Activated T-cell treated with anti-CD3 and anti-CD28 coated beads, Interleukin-2, amount 50 U/mL, for 72 hours (primary cell): Measurements from ENCODE around the gene DDAH1. TPM values are rescaled to one million over a fixed set of nuclear protein-coding genes. Genes with fewer than 3 reads are reported as not detected.
"Not testable (repeated sequence)": the region's sequence is repeated elsewhere in the genome, so short reads cannot be mapped to it uniquely, and the experiment has no call there.

ENCODE experiments used
- ATAC-seq, 2 donors: fragments of 150-1000 bp; cut with Tn5 transposase; replicated peaks in 1 of 2; 2 replicates each; pipeline ENCODE4 v1.10.0; 2021; ENCODE audit warnings: moderate library complexity in 2 of 2, mild to moderate bottlenecking in 1 of 2
- DNase-seq, 2 donors: peaks; one replicate each; pipeline ENCODE4 v3.0.0; 2021 to 2022; ENCODE audit warnings: mixed read lengths in 1 of 2
- H3K27ac Mint-ChIP-seq: one replicate; pipeline ENCODE4 v1.8.0; 2022; ENCODE audit warnings: mild to moderate bottlenecking, moderate library complexity, mixed read lengths
- H3K27me3 Mint-ChIP-seq: one replicate; pipeline ENCODE4 v1.8.0; 2022; ENCODE audit warnings: low read depth, mixed read lengths
- H3K36me3 Mint-ChIP-seq, 2 donors: one replicate each; pipeline ENCODE4 v1.8.0; 2022; ENCODE audit warnings: mixed read lengths in 2 of 2, mild to moderate bottlenecking in 1 of 2; ENCODE audit not compliant: insufficient read depth in 2 of 2
- H3K4me1 Mint-ChIP-seq: one replicate; pipeline ENCODE4 v1.8.0; 2022; ENCODE audit warnings: low read depth, mixed read lengths
- H3K4me3 Mint-ChIP-seq, 2 donors: one replicate each; pipeline ENCODE4 v1.8.0; 2022; ENCODE audit warnings: mild to moderate bottlenecking in 2 of 2, mixed read lengths in 2 of 2, moderate library complexity in 2 of 2
- H3K9me3 Mint-ChIP-seq, 2 donors: one replicate each; pipeline ENCODE4 v1.8.0; 2022; ENCODE audit warnings: mixed read lengths in 2 of 2
- total RNA-seq, 2 donors: library from RNA; stranded (reverse); gene quantifications; one replicate each; pipeline ENCODE4 v1.2.3, GENCODE V29; 2022

DDAH1 gene
- total RNA-seq, 2 donors from 2014 or later: 0.09 to 0.38 TPM

- no peak for DNase-seq
- Mint-ChIP-seq H3K4me3 (no peak overlapping the region), H3K36me3 (no peaks in the 10 kb centered on the region), H3K4me1 (no peaks in the 10 kb centered on the region), H3K9me3 (no peaks in the 10 kb centered on the region), H3K27me3 (peaks cover 29% of the 10 kb centered on the region), H3K27ac (no peak overlapping the region)
- no peak for ATAC-seq
Measured at GRCh38 chr1:85485516-85485915, 20.6 kb upstream of the DDAH1 start.

- DNase-seq: no peak
- ATAC-seq: no peak
- Mint-ChIP-seq H3K4me1 (no peaks in the 10 kb centered on the region), H3K27me3 (peaks cover 22% of the 10 kb centered on the region), H3K36me3 (no peaks in the 10 kb centered on the region), H3K27ac (no peak overlapping the region), H3K9me3 (no peaks in the 10 kb centered on the region), H3K4me3 (no peak overlapping the region)
Measured at GRCh38 chr1:85484716-85485115, 19.8 kb upstream of the DDAH1 start.

- Mint-ChIP-seq H3K9me3 (no peaks in the 10 kb centered on the region), H3K4me1 (no peaks in the 10 kb centered on the region), H3K4me3 (no peak overlapping the region), H3K36me3 (no peaks in the 10 kb centered on the region), H3K27me3 (peaks cover 21% of the 10 kb centered on the region), H3K27ac (no peak overlapping the region)
- ATAC-seq (no peak), DNase-seq (no peak)
Measured at GRCh38 chr1:85484264-85484663, 19.3 kb upstream of the DDAH1 start.

- H3K4me1 Mint-ChIP-seq: no peaks in the 10 kb centered on the region
- no peaks in the 10 kb centered on the region for H3K36me3 Mint-ChIP-seq
- no peak for DNase-seq
- no peak overlapping the region for H3K4me3 Mint-ChIP-seq
- no peaks in the 10 kb centered on the region for H3K9me3 Mint-ChIP-seq
- no peak for ATAC-seq
- H3K27me3 Mint-ChIP-seq: peaks cover 31% of the 10 kb centered on the region
- H3K27ac Mint-ChIP-seq: no peak overlapping the region
Measured at GRCh38 chr1:85481688-85482087, 16.7 kb upstream of the DDAH1 start.

GRCh38 chr1:85480566-85480965 lies 15.6 kb upstream of the DDAH1 start:
- Mint-ChIP-seq H3K4me3 (no peak overlapping the region), H3K27ac (no peak overlapping the region), H3K9me3 (no peaks in the 10 kb centered on the region), H3K4me1 (no peaks in the 10 kb centered on the region), H3K36me3 (no peaks in the 10 kb centered on the region), H3K27me3 (peaks cover 29% of the 10 kb centered on the region)
- ATAC-seq (no peak), DNase-seq (no peak)

- no peaks in the 10 kb centered on the region for H3K36me3 Mint-ChIP-seq
- H3K9me3 Mint-ChIP-seq: no peaks in the 10 kb centered on the region
- DNase-seq (no peak), ATAC-seq (no peak)
- peaks cover 30% of the 10 kb centered on the region for H3K27me3 Mint-ChIP-seq
- no peak overlapping the region for H3K4me3 Mint-ChIP-seq
- H3K27ac Mint-ChIP-seq: no peak overlapping the region
- H3K4me1 Mint-ChIP-seq: no peaks in the 10 kb centered on the region
Measured at GRCh38 chr1:85479491-85479890, 14.5 kb upstream of the DDAH1 start.

- no peaks in the 10 kb centered on the region for H3K4me1 Mint-ChIP-seq
- no peak overlapping the region for H3K27ac Mint-ChIP-seq
- peaks cover 36% of the 10 kb centered on the region for H3K27me3 Mint-ChIP-seq
- no peak overlapping the region for H3K4me3 Mint-ChIP-seq
- DNase-seq (no peak), ATAC-seq (no peak)
- H3K36me3 Mint-ChIP-seq: no peaks in the 10 kb centered on the region
- peaks cover 0 to 2% of the 10 kb centered on the region in 2 donors for H3K9me3 Mint-ChIP-seq
Measured at GRCh38 chr1:85478366-85478765, 13.4 kb upstream of the DDAH1 start.

GRCh38 chr1:85475055-85475454 lies 10.1 kb upstream of the DDAH1 start:
- DNase-seq (no peak), ATAC-seq (no peak)
- Mint-ChIP-seq H3K27me3 (peaks cover 59% of the 10 kb centered on the region), H3K4me3 (no peak overlapping the region), H3K4me1 (no peaks in the 10 kb centered on the region), H3K27ac (no peak overlapping the region), H3K9me3 (peaks cover 0 to 2% of the 10 kb centered on the region in 2 donors), H3K36me3 (no peaks in the 10 kb centered on the region)

GRCh38 chr1:85473390-85473789 lies 8.4 kb upstream of the DDAH1 start:
- ATAC-seq: no peak
- Mint-ChIP-seq H3K27me3 (peaks cover 71% of the 10 kb centered on the region), H3K36me3 (peaks cover 0 to 1% of the 10 kb centered on the region in 2 donors), H3K27ac (no peak overlapping the region), H3K4me3 (no peak overlapping the region), H3K9me3 (peaks cover 0 to 2% of the 10 kb centered on the region in 2 donors), H3K4me1 (no peaks in the 10 kb centered on the region)
- DNase-seq: no peak

GRCh38 chr1:85471558-85471957 lies 6.6 kb upstream of the DDAH1 start:
- H3K4me1 Mint-ChIP-seq: no peaks in the 10 kb centered on the region
- peaks cover 0 to 1% of the 10 kb centered on the region in 2 donors for H3K36me3 Mint-ChIP-seq
- peaks cover 0 to 2% of the 10 kb centered on the region in 2 donors for H3K9me3 Mint-ChIP-seq
- ATAC-seq (no peak), DNase-seq (no peak)
- H3K27me3 Mint-ChIP-seq: peaks cover 66% of the 10 kb centered on the region
- no peak overlapping the region for H3K4me3 Mint-ChIP-seq
- H3K27ac Mint-ChIP-seq: no peak overlapping the region

GRCh38 chr1:85470130-85470529 lies 5.2 kb upstream of the DDAH1 start:
- not testable (repeated sequence) for H3K4me3 Mint-ChIP-seq, ATAC-seq, H3K9me3 Mint-ChIP-seq, H3K36me3 Mint-ChIP-seq, H3K27ac Mint-ChIP-seq, H3K4me1 Mint-ChIP-seq, DNase-seq
- H3K27me3 Mint-ChIP-seq: peaks cover 69% of the 10 kb centered on the region

- Mint-ChIP-seq H3K27ac (no peak overlapping the region), H3K4me1 (peaks cover 6% of the 10 kb centered on the region), H3K9me3 (no peaks in the 10 kb centered on the region), H3K4me3 (no peak overlapping the region), H3K27me3 (peaks cover 68% of the 10 kb centered on the region), H3K36me3 (peaks cover 0 to 1% of the 10 kb centered on the region in 2 donors)
- ATAC-seq: no peak
- no peak for DNase-seq
Measured at GRCh38 chr1:85467929-85468540, 3.1 kb upstream of the DDAH1 start.

GRCh38 chr1:85467036-85467435 lies 2.1 kb upstream of the DDAH1 start:
- Mint-ChIP-seq H3K27ac (no peak overlapping the region), H3K4me3 (no peak overlapping the region), H3K27me3 (peaks cover 73% of the 10 kb centered on the region), H3K4me1 (peaks cover 6% of the 10 kb centered on the region), H3K36me3 (peaks cover 0 to 1% of the 10 kb centered on the region in 2 donors), H3K9me3 (no peaks in the 10 kb centered on the region)
- DNase-seq (no peak), ATAC-seq (no peak)

GRCh38 chr1:85465786-85466134 lies 801 bp upstream of the DDAH1 start:
- ATAC-seq (no peak), DNase-seq (no peak)
- Mint-ChIP-seq H3K9me3 (no peaks in the 10 kb centered on the region), H3K27me3 (peaks cover 71% of the 10 kb centered on the region), H3K4me1 (peaks cover 6% of the 10 kb centered on the region), H3K4me3 (peak overlapping the region; percentile 33 to 46), H3K27ac (no peak overlapping the region), H3K36me3 (peaks cover 0 to 1% of the 10 kb centered on the region in 2 donors)
